ENCODE results near the gene NENF.
A peak's percentile ranks its signal among the peaks of the same experiment; 100 is the strongest.
"Not testable (repeated sequence)": the region's sequence is repeated elsewhere in the genome, so short reads cannot be mapped to it uniquely, and the experiment has no call there.

NENF gene

DNA sequence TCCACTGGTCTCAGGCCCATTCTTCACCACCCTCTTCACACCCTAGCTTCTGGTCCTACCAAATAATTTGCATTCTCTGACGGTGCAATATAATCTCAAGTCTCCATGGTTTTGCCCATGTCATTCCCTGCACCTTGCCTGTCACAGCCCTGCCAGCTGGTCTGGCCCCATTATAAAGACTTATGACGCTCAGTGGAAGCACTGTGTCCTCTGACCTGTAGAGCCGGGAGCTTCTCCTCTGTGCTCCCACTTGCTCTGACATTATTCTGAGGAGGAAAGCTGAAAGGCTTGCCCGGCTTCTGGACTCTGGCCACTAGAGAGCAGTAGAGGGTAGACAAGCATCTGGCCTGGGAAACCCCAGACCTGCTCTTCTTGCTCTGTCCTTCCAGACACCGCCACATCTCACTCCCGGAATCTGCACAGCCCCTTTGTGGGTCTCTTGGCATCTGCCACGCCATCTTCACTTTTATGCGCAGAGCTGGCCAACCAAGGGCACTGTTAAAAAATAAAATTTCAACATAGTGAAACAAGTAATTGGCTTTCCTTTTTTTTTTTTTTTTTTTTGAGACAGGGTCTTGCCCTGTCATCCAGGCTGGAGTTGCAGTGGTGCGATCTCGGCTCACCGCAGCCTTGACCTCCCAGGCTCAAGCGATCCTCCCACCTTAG, 44.4 kb downstream of the NENF start:
- H3K4me3 ChIP-seq (ENCODE audit: low read length), result no peak overlapping the region
- DNase-seq (ENCODE audit: low read depth, low spot score), result peak; percentile 79

DNA sequence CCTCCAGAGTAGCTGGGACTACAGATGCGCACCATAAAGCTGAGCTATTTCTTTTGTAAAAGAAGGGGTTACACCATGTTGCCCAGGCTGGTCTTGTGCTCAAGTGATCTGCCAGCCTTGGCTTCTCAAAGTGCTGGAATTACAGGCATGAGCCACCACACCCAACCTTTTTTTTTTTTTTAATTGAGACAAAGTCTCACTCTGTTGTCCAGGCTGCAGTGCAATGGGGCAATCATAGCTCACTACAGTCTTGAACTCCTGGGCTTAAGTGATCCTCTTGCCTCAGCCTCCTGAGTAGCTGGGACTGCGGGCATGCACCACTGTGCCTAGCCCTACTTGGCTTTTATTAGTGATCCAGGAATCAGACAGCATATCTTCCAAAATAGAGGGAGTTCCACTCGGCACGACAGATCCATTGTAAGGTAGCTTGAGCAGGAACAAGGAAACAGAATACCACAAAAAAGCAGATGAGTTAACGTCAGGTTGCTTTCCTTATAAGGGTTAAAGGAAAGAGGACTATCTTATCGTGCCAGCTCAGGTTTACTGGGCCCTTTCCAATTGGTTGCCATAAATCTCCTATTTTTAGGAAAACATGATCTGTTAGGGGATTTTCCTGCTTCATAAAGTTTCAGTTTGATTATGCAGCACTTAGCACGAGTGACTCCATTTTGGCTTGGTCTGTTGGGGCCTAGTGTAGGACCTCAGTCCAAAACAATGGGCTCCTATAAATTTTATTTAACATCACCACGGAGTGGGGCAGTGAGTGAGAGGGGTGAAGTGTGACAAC, 45.2 kb downstream of the NENF start:
- H3K4me3 ChIP-seq (ENCODE audit: low read length), result no peak overlapping the region
- no peak for DNase-seq (ENCODE audit: low read depth, low spot score)

DNA sequence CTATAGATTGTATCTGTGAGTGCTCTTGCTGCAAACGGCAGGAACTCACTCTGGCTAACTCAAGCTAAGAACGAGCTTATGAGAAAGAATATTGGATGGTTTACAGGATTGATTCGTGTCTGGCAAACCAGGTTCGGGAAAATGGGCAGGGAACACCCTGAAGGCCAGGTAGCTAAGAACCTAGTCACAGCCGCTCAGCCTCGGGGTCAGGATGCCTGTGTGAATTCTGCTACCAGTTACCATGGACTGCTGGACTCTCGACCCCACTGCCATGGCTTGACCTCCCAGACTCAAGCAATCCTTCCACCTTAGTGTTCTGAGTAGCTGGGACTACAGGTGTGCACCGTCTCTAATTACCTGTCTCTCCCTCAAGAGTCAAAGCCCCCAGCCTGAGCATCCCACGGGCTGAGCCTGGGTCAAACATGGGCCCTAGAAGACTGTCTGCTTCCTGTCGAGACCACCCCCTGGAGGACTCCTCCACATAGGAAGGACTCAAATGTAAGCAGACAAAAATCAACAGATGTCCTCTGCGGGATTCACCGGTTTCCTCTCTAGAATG, 45.8 kb downstream of the NENF start:
- no peak for DNase-seq (ENCODE audit: low read depth, low spot score)
- no peak overlapping the region for H3K4me3 ChIP-seq (ENCODE audit: low read length)

DNA sequence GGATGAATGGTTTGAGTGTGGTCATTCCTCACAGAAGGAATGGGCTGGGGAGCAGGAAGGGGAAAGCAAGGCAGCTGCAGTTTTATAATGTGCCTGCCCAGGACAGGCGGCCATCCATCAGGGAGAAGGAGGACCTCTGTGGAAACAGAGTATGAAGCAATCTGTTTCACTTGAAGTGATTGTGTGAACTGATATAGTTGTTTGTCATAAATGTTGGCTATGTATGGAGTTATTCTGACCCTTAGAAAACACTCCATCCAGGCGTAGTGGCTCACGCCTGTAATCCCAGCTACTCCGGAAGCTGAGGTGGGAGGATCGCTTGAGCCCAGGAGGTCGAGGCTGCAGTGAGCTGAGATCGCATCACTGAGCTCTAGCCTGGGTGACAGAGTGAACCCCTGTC, 46.5 kb downstream of the NENF start:
- DNase-seq (ENCODE audit: low read depth, low spot score), result no peak

DNA sequence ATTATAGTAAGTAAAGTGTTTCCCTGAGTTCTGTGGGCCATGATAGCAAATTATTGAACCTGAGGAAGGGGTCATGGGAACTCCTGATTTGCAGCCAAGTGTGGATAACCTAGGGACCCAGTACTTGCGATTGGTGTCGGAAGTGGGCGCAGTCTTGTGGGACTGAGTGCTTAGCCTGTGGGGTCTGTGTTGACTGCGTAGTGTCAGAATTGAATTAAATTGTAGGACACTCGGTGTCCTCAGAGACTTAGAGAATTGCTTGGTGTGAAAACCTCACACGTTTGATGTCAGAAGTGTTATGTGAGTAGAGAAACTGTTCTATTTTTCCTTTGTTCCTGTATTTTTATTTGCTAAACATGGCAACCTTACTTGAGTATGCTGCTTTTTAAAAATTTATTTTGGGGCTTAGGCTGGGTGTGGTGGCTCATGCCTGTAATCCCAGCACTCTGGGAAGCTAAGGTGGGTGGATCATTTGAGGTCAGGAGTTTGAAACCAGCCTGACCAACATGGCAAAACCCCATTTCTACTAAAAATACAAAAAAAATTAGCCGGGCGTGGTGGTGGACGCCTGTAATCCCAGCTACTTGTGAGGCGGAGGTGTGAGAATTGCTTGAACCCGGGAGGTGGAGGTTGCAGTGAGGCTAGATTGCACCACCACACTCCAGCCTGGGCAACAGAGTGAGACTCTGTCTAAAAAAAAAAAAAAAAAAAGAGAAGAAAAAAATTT, 48.2 kb downstream of the NENF start:
- H3K4me3 ChIP-seq (ENCODE audit: low read length); DNase-seq (ENCODE audit: low read depth, low spot score): not testable (repeated sequence)

More for the DNA sequence above, 46.5 kb downstream of the NENF start:
- H3K4me3 ChIP-seq (ENCODE audit: low read length), result no peak overlapping the region

DNA sequence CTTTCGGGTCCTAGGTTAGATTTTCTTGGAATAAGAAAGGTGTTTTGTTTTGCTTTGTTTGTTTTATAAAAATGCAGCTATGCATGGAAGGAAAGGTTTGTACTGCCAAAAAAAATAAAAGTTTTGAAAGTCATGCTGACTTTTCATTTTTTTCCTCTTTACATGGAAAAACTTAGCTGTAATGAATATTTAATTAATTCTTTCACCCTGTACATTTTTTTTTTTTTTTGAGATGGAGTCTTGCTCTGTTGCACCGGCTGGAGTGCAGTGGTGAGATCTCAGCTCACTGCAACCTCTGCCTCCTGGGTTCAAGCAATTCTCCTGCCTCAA, 48.7 kb downstream of the NENF start:
- DNase-seq (ENCODE audit: low read depth, low spot score), result no peak
- no peak overlapping the region for H3K4me3 ChIP-seq (ENCODE audit: low read length)

DNA sequence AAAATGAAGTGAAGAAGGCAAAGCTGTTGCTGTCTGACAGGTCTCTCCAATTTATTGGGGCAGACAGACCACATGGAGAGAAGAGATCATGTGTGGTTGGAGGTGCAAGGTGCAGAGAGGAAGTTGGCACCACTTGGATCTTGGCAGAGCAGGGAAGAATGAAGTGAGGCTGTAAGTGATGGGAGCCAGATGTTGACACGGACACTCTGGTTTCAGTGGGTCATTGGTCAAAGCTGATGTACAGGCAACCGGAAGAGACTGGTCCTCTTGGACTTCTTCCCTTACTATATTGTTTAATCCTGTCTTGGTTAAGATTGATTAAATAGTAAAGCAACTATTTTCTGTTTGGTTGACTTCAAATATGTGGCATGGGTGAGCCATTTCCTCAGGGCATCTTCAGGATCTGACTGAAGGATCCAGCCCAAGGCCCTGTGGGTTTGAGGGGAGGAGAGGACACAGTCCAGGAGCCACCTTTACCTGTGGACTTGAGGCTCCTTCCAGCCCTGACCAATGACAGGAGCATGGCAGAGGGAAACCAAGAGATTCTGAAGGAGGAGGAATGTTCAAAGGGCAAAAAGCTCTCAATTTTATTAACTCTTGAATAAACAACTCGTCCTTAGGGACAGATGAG, 49.4 kb downstream of the NENF start:
- DNase-seq (ENCODE audit: low read depth, low spot score), result no peak
- H3K4me3 ChIP-seq (ENCODE audit: low read length), result no peak overlapping the region

DNA sequence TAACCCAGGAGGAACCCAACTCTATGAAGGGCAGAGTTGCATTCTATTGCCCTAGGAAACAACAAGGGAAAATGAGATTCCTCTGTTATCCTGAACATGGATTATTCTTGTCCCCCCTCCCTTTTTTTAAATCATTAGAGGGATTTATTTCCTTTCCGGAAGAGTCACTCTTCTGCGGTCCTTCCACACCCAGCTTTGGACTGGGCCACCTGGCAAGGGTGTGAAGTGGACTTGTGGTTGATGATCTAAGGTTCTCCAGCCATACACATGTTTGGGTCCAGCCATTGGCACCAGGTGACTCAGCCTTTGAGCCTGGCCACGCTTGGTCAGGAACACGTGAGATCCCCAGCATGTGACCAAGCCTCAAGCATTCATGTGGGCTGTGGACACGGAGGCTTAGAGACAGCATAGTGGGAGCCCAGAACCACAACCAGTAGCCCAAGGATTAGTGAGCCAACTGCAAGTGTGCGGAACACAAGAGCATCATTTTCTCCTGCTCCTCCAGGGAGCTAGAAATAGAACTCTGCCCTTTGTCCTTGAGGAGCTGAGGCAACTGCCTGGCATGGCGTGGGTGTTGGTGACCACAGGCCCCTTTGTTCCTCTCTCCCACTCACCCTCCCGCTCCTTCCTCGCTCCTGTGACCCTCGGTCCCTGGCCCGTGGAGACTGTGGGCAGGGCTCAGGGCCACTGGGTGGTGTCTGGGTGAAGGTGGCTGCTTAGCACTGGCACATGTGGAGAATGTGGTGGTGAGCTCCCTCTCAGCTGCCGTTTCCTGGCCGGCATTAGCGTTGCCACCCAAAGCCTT, 50.1 kb downstream of the NENF start:
- DNase-seq (ENCODE audit: low read depth, low spot score), result no peak

DNA sequence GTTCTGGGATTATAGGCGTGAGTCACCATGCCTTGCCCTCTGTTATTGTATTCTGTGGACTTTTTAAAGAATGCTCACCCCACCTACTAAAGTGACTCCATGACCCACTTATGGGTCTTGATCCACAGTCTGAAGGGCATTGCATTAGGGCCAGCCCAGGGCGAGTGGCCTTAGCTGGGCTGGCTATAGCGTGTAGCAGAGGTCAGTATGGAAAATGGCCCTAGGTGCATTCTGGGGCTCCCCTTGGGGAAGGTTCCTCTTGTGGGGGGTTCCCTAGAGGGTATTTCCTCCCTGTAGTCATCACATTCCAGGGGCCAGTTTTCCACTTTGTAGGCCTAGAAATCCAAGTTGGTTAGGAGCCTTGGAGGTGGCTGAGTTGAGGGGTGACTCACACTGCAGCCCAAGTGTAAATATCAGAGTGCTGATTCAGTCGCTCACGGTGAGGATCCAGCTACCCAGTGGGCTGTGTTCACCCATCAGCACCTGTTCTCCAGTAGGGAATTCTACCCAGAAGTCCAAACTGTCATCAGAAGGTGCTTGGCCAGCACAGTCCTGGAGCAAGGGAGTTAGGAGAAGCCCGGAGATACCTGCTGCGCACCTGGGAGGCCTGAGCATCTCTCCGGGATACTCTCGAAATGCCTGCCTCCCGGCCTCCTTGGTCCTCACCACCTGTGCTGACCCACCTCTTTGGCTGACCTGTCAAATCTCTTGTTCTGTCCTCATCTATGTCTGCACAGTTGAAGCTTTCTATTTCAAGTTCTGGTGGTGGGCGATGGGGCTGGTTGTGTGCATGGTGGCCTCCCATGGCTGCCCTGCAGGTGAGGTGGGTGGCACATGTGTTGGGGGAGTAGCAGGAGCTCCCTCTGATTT, 52.2 kb downstream of the NENF start:
- H3K4me3 ChIP-seq (ENCODE audit: low read length), result no peak overlapping the region
- no peak for DNase-seq (ENCODE audit: low read depth, low spot score)

More for the DNA sequence above, 50.1 kb downstream of the NENF start:
- H3K4me3 ChIP-seq (ENCODE audit: low read length), result no peak overlapping the region

DNA sequence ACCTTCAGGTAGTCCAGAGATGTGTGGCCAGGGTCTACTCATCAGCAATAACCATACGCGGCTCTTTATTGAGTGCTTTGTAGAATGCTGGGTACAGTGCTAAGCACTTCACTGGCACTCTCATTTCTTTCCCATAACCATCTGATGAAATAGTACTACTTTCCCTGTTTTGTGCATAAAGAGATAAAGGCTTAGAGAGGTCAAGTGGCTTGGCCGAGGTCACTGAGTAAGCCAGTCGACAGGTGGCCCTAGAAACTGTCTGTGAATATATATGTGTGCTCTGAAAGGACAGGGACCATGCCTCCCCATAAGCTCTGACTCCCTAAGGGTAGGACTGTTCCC, 52.8 kb downstream of the NENF start:
- DNase-seq (ENCODE audit: low read depth, low spot score), result no peak
- no peak overlapping the region for H3K4me3 ChIP-seq (ENCODE audit: low read length)

DNA sequence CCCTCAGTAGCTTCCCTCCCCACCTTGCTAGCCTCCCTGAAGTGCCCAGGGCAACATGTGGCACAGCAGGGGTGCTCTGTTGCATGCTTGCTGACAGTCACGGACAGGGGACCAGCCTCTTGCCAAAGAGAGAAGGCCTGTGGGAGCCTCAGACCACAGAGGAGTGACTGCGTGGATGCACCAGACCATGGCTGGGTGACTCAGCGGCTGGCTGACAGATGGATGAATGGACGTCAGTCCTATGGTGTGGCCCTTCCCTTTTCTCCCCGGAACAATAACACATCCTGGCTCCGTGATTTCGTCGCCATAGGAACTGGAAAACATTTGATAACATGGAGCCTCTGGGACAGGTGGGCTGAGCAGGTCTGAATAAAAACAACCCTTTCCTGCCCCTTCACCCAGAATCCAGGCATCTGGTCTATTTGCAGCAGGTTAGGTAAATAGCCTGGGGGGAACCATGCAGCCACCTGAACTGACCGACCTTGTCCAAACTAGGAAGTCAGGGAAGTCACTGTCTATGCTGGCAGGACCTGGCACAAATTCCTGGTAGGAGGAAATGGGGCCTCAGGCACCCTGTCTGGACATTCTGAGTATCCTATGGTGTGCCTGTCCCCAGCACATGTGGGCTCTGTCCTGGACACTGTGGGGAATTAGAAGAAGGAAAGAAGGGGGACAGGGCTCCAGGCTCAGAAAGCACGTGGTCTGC, 53.3 kb downstream of the NENF start:
- no peak overlapping the region for H3K4me3 ChIP-seq (ENCODE audit: low read length)
- DNase-seq (ENCODE audit: low read depth, low spot score), result no peak

DNA sequence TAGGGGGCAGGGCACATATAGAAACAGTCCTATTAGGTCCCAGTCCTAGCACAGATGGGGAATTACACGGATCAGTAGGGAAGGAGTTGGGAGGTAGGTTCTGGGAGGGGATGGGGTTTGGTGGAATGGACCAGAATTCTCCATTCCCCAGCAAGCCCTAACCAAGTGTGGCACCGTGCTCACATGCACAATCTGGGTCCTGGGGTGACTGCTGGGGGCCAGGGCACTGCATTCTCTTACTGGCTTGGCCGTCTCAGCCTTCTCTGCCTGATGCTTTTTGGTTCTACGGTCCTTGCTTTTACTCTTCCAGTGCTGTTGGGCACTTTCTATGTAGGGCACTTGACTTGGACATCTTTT, 53.9 kb downstream of the NENF start:
- DNase-seq (ENCODE audit: low read depth, low spot score), result no peak
- no peak overlapping the region for H3K4me3 ChIP-seq (ENCODE audit: low read length)

DNA sequence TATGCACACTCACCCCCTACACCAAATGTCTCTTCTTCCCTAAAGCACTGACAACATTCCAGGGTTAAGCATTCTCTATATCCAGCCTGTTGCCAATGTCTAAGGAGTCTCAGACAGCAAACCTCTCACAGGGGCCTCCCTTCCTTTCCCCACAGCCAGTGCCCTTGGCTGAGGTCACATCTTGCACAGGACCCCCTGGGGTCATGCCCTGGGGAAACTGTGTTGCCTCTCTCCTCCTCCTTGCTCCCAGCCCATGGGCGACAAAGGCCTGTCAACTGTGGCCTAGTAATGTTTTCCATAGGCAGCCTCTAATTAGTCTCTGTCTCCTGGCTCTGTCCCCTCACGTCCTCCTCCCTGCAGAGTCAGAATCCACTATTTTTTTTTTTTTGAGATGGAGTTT, 54.6 kb downstream of the NENF start:
- no peak for DNase-seq (ENCODE audit: low read depth, low spot score)
- H3K4me3 ChIP-seq (ENCODE audit: low read length), result no peak overlapping the region

DNA sequence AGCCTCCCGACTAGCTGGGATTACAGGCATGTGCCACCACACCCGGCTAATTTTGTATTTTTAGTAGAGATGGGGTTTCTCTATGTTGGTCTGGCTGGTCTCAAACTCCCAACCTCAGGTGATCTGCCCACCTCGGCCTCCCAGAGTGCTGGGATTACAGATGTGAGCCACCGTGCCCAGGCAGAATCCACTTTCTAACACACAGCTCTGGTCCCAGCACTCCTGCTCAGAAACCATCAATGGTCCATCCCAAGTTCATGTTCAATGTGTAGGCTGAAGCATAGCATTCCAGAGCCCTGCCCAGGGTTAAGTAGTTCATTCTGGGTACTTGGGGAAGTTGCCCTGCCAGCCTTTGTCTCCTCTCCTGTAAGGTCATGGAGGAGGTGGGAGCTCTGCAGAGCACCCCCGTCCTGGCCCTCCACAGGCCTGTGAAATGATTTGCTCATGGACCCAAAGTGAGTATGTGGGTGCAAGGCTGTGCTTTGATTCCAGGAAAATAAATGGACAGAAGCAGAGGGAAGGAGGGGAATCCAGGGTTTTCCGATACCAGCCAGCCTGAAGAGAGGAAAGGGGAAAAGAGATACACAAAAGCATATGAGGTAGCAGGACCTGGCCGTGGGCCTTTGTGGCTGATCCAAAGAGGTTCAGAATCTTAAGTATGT, 55.2 kb downstream of the NENF start:
- no peak overlapping the region for H3K4me3 ChIP-seq (ENCODE audit: low read length)
- DNase-seq (ENCODE audit: low read depth, low spot score), result no peak

DNA sequence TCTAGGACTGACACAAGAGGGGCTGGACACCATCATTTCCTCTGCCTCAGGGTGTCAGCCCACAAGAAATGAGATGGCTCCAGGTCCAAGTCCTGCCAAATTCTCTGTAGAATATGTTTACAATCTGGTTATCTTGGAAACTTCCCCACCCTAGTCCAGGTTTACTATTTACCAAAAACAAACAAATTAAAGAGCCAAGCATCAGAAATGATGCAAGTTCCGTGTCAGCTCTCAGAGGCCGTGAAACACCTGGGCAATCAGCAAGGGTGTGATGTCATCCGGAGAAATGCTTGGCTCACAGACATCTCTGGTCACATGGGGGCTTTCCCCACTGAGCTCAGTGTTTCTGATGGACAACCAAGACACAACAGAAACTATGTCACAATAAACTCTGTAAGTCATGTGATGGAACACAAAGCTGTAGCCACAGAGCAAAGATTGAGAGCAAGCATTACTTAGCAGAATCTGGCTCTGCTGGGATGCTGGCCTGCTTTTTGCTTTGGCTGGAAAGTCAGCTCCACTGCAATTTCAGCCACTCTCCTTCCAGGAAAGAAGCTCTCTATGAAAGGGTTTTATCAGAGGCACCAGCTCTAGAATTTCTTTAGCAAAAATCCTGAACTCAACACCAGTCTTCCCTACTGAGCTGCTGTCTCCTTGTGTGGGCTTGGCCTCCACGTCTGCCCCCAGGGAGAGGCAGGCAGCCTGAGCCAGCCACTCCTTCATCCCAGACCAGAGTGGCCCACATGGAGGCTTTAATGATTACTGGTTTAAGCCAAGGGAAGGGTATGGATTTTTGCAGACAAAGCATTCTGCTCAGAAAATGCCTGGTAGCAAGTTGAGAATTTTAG, 55.9 kb downstream of the NENF start:
- DNase-seq (ENCODE audit: low read depth, low spot score), result no peak

DNA sequence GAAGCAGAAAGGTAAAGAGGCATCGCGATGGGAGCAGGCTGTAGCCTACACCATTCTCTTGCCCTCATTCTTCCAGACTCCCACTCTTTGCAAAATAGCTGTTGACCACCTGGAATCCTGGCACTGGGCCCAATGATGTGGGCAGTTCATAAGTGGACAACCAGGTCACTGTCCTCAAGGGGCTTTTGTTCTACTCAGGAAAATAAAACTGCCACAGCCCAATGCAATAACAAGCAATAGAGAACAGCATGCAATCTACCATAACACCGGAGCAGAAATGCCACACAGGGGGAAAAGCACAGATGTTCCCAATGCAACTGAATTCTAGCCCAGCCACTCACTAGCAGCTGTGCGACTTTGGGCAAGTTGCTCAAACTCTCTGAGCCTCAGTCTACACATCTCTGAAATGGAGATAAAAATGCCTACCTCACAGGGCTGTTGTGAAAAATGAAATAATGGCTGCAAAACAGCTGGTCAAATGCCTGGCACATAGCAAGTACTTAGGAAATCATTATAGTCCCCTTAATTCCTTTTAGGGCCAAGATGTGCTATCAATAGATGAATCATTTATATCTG, 56.7 kb downstream of the NENF start:
- H3K4me3 ChIP-seq (ENCODE audit: low read length), result no peak overlapping the region
- no peak for DNase-seq (ENCODE audit: low read depth, low spot score)

More for the DNA sequence above, 55.9 kb downstream of the NENF start:
- no peak overlapping the region for H3K4me3 ChIP-seq (ENCODE audit: low read length)

Data from Jurkat, Clone E6-1 (cell line).